Stimulated activated CD4-positive, alpha-beta T cell treated with anti-CD3 and anti-CD28 coated beads, TNF-alpha, amount 100 ng/mL, for 24 hours (primary cell): ENCODE measurements around the gene TAF6.

Experiments used
- DNase-seq, 3 experiments: peaks; one replicate each; pipeline ENCODE4 v3.0.0-alpha.2; 2020; ENCODE audit warnings: low read depth in 3 of 3

TAF6 gene

GRCh38 chr7:100119072-100119969 is at the start of gene TAF6, which contains the start of gene CNPY4:
Gene TAF6, minus strand, starts transcription at chr7:100119358. Its CDS starts 5,149 bp downstream, at chr7:100114209.
Gene CNPY4, plus strand, starts transcription at chr7:100119634. Its CDS starts 111 bp downstream, at chr7:100119745.
- DNase-seq = peak; percentile 89 to 95 (median 92)

DNA sequence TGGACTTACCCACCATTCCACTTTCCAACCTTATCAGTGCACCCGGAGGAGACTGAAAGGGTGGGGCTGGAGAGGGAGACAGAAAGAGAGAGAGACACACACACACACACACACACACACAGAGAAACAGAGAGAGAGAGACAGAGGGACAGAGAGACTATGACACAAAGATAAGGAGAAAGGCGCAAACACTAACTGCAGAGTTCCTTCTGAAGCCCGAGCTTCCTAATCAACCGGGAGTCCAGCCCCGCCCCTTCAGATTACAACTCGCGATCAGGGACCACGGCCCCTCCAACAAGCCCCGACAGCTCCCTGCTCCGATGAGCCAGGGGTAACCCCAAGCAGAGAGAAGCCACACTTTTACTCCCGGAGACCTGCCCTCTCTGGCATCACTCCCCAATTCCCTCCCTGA is 48.8 kb upstream of the TAF6 start:
- DNase-seq = no peak

DNA sequence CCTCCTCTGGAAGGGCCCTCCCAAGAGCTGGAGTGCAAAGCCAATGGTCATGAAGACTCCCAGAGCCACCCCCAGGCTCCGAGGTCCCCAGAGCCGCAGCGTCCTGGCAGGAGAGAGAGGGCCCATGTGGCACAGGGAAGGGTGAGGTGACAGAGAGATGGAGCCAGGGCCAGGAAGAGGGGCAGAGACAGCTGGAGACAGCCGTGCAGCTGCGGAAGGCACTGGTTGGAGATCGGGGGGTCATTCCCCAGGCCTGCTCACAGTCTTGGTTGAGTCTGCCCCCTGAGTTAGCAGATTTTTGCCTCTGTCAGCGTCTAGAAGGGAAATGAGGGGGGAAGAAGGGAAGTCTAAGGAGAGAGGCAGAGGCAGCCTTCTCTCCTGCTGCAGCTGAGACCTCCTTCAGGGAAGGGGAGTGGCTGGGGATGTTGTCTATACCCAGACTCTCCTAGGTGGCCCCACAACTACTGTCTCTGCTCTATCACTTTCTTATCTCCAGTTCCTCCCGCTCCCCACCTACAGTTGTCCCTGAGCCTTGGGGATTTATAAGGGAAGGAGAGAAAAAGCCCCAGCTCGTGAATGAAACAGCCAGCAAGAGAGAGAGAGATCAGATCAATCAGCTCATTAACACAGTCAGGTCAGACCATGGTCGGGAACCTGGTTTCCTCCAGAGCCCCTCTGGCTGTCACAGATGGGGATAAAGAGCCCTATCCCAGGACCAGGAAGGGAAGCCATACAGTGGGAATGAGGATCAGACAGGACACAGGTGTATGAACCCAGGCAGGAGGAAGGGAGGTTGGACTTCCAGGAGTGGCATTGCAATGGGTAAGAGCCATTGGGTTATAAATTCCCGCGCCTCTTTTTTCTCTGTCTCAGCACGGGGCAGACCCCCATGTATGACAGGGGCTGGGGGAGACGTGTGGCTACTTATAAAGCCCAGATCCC is 48.1 kb upstream of the TAF6 start:
- no peak for DNase-seq

DNA sequence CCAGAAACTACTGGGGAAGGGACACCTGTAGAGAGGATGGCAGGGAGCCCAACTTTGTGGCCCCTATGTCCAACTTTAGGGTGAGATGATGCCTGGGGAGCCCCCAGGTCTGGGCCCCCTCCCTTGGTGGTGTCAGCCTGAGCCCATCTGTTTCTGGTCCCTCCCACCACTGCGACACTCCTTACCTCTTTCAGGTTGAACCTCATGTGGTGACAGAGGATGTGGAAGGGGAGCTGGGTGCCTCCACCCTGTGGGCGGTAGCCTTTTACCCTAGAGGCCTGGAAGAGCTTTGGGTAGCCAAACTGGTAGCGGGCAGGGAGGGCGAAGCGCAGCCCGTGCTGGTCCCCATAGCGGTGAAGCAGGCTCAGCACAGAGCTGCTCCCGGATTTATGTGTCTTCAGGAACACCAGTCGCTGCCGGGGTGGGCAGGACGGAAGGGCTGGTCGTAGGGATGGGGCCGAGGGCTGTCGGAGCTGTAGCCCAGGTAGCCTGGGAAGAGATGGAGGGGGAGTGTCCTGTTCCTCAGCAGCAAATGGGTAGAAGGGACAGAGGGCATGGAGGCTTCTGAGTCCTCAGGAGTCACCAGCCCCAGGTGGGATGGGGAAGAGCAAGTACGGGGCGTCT is 47.3 kb upstream of the TAF6 start:
- DNase-seq = no peak

GRCh38 chr7:100163871-100164270 is 44.7 kb upstream of the TAF6 start:
- DNase-seq = no peak

- no peak for DNase-seq
Measured at GRCh38 chr7:100163006-100163531, 43.9 kb upstream of the TAF6 start.

GRCh38 chr7:100160067-100160466 is 40.9 kb upstream of the TAF6 start:
- DNase-seq = no peak

DNA sequence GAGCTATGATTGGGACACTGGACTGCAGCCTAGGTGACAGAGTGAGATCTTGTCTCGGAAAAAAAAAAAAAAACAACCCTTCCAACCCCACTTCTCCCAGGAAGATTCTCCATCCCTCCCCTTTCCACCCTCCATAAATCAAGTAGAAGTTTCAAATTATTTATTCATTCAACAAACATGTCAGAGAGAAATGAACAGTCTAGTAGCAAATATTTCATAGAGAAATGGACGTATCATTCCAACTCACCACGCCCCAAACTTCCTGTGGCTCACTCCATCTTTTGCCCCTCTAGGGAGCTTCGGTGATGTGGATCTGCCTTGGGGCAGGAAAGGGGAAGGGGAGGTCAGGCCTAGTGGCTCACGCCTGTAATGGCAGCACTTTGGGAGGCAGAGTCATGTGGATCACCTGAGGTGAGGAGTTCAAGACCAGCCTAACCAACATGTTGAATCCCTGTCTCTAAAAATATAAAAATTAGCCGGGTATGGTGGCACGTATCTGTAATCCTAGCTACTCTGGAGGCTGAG is 40.0 kb upstream of the TAF6 start:
- DNase-seq = no peak

GRCh38 chr7:100158229-100159098 is 39.3 kb upstream of the TAF6 start, which contains the start of gene TRAPPC14:
Gene TRAPPC14, minus strand, starts transcription at chr7:100158723. Its CDS starts 224 bp downstream, at chr7:100158499.
- DNase-seq = peak; percentile 88 to 96 (median 91)

DNA sequence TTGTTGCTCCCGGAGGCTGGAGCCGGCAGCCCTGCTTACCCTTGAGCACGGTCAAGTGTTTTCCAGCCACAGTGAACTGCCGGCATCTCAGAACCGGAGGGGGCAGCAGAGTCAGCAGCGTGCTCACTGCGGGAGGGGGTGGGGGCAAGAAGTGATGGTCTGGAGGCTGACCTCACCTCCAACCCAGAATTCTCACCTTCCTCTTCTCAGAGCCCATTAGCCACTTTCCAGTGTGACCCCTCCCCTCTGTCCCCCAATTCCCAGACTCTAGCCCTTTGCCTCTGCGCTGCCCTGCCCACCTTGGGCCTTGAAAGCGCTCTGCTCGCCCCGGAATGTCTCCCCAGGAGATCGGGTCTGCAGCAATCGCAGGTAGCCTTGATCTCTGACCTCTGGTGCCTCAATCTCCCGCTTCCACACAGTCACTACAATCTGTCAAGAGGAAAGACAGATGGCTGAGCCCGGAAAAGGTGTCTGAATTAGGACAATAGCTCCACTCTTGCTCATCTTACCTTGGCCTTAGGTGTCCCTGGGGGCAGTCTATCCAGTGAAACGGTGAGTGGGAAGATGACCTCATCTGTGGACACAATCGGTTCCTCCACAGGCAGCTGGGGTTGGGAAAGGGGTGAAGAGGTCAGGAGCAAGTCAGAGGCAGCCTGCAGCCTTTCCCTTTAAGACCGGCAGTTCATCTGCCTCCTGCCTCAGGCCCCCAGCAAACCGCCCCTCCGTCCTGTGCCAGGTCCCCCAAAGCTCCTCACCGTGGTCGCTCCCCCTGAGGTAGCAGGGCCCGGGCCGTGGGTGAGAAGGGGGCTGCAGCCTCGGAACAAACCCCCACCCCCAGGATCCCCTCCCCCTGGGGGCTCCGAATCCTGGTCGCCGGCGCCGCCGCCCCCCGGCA is 38.4 kb upstream of the TAF6 start:
- no peak for DNase-seq

DNA sequence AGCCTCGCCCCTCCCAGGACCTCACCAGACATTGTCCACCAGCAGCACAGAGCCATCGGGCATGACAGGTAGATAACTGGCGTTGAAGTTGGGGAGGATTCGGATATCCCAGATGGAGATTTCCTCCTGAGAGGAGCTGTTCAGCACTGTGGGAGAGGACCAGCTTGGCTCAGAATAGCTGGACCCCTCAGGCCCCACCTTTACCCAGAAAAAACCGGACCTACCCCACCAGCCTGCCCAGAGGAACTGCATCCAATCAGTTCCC is 37.8 kb upstream of the TAF6 start:
- no peak for DNase-seq

DNA sequence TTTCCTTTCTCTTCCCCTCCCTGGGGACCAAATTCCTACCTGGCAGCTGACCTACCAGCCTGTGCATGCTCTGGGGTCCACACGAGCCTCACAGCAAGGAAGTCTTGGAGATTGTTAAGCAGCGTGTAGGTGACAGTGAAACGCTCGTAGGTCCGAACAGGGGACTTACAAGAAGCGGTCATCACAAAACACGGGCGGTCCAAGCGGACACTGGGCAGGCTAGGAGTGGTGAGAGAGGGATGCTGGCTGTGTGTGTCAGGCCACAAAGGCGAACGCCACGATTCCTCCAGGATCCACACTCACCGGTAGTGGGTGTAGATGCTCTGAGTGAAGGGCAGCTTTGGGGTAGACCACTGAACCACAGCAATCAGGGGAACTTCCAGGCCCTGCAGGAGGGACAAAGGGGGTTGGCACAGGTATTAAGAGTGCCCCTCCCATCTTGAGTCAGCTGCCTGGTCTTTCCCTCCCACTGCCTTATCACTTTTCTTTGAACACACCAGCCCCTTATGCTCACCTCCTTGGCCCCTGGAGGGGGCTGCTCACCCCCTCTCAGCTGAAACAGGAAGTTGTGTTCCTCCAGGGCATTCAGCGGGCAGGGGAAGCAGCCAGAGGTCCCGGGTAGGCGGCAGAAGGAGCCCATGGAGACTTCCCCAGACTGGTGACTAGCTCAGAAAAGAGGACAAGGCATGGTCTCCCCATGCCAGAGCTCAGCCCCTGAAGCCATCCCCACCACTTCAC is 37.3 kb upstream of the TAF6 start:
- no peak for DNase-seq

DNA sequence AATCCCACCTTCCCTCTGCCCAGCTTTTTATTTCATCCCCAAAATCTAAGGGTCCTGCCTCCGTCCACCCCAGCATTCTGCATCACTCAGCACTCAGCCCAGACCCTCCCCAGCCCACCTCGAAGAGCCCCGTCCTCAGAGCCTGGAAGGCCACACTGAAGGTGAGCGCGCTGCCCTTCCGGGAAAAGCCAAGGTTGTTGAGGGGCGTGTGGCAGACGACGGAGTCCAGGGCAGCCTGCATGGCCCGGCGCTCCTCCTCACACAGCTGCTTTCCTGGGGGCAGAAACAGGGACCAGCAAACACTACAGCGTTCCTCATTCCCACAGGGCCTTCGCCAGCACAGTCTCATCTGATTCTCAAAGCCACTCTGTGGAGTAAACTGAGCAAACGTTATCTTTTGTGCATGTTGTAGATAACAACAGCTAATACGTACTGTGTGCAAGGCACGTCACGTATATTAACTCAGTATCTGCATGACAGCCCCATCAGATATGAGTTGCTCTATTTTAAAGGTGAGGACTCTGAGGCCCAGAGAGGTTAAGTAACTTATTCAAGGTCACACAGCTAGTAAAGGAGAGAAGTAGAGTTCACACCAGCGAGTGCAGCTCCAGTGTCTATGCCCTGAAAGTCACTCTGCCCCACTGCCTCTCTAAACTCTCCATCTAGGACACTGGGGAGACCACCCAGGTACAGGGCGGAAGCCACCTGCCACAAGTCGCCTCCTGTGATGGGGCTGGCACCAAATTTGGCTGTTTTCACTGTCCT is 36.6 kb upstream of the TAF6 start:
- no peak for DNase-seq

DNA sequence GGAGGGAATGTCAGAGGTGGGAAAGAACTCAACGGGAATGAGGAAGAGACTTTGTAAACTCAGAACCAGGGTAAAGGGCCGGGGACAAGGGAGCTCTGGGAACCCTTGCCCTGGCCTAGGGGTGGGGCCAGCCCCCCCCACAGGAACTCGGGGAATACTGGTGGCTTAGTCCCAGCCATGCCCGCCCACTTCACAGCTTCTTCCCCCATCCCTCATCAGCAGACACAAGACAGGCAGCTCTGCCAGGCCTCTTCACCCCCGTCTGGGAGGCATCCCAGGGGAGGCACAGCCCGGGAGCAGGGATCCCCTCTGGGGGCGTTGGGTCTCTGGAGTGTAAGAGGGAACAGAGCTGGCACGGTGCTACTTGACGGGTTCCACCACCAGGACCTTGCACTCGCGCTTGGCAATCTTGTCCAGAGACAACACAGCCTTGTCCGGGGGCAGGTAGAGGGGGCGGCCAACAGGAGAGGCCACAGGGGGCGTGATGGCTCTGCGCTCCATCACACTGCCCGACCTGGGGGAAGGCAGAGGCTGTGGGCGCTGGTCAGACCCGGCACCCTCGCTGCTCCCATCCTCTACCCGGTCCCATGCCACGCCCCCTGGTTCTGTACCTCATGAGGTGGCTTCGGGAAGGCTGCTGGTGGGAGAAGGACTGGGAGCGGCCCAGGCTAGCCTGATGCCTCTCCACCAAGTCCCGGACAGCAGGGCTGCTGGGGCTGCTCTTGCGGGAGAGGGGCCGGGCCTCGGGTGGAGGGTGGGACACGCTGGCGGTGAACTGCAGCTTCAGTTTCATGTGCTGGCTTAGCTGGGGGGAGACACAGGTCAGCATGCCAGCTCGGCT is 35.7 kb upstream of the TAF6 start:
- DNase-seq = no peak

DNA sequence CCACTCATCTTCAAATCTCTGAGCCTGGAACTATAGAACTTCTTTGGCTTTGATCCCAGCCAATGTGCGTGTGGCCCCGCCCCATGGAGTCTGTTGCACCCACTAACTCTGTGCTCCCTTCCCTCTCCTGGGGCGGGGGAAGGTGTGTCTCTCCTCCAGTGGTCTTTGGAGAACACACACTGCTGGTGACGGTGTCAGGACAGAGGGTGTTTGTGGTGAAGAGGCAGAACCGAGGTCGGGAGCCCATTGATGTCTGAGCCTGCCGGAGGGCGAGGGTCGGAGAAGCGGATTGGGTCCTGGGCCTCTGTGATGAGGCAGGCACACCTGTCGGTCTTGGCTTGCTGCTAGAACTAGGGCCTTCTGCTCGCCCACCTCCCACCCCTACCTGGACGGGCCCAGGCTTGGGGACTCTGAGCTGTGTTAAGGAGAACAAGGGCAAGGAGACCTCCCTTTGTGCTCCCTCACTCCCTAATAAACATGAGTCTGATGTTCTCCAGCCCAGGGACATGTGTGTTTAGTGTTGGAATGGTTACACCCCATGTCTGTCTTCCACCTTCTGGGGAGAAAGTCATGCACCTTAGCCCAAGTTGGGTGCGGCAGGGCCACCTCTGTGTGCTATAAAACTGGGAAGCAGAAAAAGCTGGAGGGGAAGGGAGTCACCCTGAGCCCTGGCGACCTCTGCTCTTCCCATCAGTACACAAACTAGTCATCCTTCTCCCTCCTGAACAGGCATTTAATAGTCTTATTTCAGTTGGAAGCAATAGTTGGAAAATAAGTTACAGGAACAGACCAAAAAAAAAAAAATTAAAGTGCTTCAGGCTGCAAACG is 34.8 kb upstream of the TAF6 start:
- DNase-seq = no peak

DNA sequence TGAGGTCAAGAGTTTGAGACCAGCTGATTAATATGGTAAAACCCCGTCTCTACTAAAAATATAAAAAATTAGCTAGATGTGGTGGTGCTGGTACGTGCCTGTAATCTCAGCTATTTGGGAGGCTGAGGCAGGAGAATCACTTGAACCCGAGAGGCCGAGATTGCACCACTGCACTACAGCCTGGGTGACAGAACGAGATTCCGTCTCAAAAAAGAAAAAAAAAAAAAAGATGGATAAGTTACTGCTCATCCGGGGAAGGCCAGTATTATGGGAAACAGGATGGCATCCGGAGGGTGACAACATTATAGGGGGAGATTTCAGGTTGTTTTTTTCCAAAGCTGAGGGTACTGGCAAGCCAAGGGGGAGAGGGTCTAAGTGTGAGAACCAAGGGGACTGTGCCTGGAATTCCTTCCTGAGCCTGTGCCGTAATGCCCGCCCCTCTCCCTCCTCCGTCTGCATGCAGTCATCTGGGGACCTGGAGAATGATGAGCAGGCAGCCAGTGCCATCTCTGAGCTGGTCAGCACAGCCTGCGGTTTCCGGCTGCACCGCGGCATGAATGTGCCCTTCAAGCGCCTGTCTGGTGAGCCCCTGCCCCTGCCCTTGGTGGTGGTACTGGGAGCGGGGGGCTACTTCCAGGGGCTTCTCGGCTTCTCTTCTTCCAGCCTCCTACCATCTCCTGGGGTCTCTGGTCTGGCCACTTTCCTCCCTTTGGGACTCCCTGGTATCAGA is 33.9 kb upstream of the TAF6 start:
- DNase-seq = no peak
